ENCODE data around the gene OSTN.
"Not testable (repeated sequence)": the region's sequence is repeated elsewhere in the genome, so short reads cannot be mapped to it uniquely, and the experiment has no call there.

OSTN gene

DNA sequence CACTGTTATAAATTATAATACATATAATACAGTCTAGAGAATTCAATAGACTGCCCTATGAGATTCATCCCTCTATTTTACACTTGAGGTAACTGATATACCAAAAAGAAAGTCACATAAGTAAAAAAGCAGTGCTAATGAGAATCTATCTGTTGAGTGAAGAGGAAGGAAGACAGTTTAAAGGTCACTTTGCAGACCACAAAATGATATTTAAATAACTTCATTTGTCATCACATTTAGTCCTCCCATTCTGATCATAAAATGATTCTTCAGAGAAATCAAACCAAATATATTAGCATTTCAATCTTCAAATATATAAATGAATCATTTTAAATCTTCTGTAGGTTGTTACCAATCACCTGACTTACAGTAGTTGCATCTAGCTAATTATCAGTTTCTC is 69.7 kb downstream of the OSTN start:
- no peak for DNase-seq

GRCh38 chr3:191269289-191270085 is 70.4 kb downstream of the OSTN start:
- DNase-seq, result no peak

- DNase-seq, result not testable (repeated sequence)
These were observed 76.2 kb downstream of the OSTN start for GRCh38 chr3:191275244-191275643.

DNA sequence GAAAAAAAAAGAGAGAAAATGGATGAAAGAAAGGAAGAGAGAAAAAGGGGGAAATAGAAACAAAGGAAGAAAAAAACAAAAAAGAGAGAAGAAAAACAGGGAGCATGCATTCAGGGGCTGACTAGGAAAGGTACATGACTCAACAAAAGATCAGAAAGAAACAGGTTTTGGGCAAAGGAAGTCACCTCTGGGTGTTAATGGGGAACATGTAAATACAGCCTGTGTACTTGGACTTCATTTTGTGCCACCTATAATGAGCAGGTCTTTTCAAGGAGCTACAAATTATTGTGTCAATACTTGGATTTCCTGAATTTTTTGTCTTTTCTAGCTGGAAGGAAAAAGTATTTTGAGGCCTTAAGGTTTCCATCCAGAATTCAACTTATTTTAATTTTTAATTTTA is 76.7 kb downstream of the OSTN start:
- no peak for DNase-seq

DNA sequence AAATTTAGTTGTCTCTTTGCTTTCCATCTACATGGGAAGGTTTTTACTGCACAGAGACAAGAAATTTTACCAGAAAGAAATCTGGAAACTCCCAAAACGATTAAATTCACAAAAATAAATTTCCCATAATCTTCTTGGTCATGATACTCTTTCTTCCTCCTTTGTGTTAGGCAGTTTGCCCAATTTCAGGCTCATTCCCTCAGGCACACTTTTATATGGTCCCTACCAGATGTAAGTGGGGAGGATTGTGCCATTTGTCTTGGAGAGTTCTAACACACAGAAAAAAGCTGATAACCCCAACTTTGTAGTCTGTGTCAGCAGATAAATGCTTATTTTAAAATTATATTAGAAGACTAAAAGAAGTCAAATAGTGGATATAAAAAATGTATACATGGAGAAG is 81.1 kb downstream of the OSTN start:
- no peak for DNase-seq

- DNase-seq, result no peak
These were observed 81.8 kb downstream of the OSTN start for GRCh38 chr3:191280882-191281281.

GRCh38 chr3:191282251-191283185 is 83.5 kb downstream of the OSTN start:
- DNase-seq, result no peak

GRCh38 chr3:191283400-191283799 is 84.4 kb downstream of the OSTN start:
- no peak for DNase-seq

GRCh38 chr3:191290311-191291025 is 91.4 kb downstream of the OSTN start:
- no peak for DNase-seq

DNA sequence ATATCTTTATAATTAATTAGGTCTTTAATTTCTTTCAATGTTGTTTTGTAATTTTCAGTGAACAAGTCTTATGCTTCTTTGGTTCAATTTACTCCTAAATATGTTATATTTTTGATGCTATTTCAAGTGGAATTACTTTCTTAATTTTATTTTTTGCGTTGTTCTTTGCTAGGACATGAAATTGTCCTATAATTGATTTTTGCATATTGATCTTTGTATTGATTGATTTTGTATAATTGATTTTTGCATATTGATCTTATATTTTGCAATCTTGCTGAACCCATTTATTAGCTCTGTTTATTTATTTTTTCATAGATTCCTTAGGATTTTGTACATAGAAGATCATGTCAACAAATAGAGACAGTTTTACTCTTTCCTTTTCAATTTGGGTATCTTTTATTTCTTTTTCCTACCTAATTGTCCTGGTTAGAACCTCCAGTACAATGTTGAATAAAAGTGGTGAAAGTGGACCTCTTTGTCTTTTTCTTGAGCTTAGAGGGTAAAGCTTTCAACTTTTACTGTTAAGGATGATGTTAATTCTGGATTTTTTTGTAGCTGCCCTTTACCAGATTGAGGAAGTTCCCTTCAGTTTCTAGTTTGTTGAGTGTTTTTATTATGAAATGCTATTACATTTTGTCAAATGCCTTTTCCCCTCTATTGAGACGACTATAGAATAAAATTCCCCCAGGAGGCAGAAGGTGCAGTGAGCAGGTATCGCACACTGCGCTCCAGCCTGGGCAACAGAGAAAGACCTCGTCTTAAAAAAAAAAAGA is 93.4 kb downstream of the OSTN start:
- no peak for DNase-seq

- DNase-seq, result no peak
These were observed 95.2 kb downstream of the OSTN start for GRCh38 chr3:191294291-191294690.

- no peak for DNase-seq
These were observed 97.0 kb downstream of the OSTN start for GRCh38 chr3:191296041-191296541.

GRCh38 chr3:191298846-191299245 is 99.8 kb downstream of the OSTN start:
- no peak for DNase-seq

DNA sequence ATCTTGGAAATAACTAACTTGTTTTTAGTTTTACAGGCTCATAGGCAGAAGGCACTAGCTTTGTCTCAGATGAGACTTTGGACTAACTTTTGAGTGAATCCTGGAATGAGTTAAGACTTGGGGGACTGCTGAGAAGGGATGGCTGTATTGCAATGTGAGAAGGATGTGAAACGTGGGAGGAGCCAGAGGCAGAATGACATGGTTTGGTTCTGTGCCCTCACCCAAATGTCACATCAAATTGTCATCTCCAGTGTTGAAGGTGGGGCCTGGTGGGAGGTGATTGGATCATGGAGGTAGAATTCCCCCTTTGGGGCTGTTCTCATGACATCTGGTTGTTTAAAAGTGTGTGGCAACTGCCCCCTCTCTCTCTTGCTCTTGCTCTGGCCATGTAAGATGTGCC is 101.4 kb downstream of the OSTN start:
- DNase-seq, result no peak

GRCh38 chr3:191301017-191301416 is 102.0 kb downstream of the OSTN start:
- DNase-seq, result no peak

GRCh38 chr3:191301782-191302411 is 102.9 kb downstream of the OSTN start:
- no peak for DNase-seq

DNA sequence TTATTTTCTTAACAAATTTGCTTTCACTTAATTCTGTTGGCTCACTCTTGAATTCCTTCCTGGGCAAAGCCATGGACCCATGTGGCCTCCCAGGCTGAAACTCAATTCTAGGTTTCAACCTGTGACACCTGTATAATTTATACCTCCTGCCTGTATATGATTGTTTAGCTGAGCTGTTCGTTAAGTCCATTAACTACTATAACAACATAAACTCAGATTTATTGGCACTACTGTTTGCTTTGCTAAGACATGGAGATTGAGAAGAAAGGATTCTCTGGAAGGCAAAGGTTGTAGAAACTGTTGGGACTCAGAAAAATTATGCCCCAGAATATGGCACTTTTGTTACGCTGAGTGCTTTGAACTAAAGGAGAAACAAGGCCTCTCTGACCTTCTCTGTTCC is 103.4 kb downstream of the OSTN start:
- no peak for DNase-seq

GRCh38 chr3:191303596-191303995 is 104.6 kb downstream of the OSTN start:
- DNase-seq, result no peak

DNA sequence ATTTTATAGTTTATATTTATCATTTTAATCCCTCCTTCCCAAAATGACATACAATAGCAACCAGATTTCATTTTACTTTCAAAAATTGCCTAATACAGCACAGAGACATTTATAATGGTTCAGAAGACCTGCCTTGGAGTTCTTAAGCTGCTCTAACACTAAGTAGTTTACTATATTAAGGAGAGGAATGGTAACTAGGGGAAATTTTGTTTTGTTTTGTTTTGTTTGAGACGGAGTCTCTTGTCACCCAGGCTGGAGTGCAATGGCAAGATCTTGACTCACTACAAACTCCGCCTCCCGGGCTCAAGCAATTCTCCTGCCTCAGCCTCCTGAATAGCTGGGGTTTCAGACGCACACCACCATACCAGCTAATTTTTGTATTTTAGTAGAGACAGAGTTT is 107.4 kb downstream of the OSTN start:
- DNase-seq, result no peak

DNA sequence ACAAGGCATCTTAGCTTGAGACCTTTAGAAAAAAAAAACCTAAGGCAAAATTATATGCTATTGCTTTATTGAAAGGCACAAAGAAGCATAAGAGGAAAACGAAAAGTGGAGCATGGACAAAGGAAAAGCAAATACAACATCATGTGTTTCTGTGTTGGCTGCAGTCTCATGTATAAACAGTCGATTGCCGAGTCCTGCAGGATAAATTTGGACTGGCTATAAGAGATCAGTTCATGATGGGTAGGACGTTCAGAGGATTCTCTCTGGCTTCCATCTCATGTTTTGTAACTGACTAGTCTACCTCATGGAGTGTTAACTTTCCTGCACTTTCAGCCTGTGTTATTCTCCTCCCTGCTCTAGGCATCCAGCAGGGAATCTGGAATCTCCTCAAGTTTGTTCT is 108.3 kb downstream of the OSTN start:
- no peak for DNase-seq

- DNase-seq, result no peak
These were observed 114.3 kb downstream of the OSTN start for GRCh38 chr3:191313296-191313695.
